GM18858 (cell line): ENCODE results near the gene FGFRL1.

ENCODE experiments used
- ATAC-seq: cut with Tn5 transposase; IDR thresholded peaks from one replicate; pipeline ENCODE4 v1.9.1; 2021; ENCODE audit not compliant: unreplicated experiment

The FGFRL1 gene, protein sequence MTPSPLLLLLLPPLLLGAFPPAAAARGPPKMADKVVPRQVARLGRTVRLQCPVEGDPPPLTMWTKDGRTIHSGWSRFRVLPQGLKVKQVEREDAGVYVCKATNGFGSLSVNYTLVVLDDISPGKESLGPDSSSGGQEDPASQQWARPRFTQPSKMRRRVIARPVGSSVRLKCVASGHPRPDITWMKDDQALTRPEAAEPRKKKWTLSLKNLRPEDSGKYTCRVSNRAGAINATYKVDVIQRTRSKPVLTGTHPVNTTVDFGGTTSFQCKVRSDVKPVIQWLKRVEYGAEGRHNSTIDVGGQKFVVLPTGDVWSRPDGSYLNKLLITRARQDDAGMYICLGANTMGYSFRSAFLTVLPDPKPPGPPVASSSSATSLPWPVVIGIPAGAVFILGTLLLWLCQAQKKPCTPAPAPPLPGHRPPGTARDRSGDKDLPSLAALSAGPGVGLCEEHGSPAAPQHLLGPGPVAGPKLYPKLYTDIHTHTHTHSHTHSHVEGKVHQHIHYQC

GRCh38 chr4:1011022-1011665, at the start of gene FGFRL1:
TSS of gene FGFRL1 (plus strand) at chr4:1011626. CDS start at chr4:1012486, 860 bp downstream.
- no peak for ATAC-seq

- no peak for ATAC-seq
Measured at GRCh38 chr4:962231-963208, 48.9 kb upstream of the FGFRL1 start.

DNA sequence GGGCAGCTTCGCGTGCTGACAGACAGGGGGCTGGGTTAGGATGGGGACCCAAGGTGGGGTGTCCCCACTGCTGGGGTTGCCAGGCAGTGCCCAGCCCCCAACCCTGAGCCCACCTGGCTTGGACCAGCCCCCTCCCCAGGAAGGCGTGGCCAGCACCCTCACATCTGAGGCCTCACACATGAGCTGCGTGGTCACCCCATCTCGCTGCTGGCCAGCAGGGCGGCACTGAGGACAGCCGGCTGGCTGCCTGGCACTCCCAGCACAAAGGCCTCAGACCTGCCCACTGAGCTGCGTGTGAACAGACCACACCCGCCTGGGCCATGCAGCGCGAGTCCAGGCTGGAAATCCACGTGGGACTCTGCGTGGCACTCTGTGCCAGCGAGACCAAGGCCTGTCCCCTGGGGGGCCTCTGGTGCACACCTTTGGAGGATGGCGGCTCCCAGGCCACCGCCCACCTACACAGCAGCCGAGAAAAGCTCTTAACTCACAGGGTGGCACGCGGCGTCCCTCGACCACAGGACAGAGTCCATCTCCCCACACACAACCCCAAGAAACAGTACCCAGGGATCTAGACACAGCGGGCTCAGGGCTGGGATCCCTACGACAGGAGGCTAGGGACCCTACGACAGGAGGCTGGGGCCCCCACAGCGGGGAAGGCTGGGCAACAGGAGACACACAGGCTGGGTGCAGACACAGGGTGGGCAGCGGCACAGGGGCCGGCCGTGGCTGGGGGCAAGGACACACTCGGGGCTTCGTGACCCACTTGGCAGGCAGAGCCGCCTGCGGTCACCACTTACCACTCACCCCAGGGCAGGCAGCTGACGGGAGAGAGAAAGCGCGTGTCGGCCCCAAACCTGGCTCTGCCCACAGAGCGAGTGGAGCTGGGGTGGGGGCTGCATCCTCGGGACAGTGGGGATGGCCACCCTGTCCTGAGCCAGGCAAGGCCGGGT, 47.9 kb upstream of the FGFRL1 start:
- no peak for ATAC-seq

GRCh38 chr4:964346-965025, 46.9 kb upstream of the FGFRL1 start:
- ATAC-seq = no peak

DNA sequence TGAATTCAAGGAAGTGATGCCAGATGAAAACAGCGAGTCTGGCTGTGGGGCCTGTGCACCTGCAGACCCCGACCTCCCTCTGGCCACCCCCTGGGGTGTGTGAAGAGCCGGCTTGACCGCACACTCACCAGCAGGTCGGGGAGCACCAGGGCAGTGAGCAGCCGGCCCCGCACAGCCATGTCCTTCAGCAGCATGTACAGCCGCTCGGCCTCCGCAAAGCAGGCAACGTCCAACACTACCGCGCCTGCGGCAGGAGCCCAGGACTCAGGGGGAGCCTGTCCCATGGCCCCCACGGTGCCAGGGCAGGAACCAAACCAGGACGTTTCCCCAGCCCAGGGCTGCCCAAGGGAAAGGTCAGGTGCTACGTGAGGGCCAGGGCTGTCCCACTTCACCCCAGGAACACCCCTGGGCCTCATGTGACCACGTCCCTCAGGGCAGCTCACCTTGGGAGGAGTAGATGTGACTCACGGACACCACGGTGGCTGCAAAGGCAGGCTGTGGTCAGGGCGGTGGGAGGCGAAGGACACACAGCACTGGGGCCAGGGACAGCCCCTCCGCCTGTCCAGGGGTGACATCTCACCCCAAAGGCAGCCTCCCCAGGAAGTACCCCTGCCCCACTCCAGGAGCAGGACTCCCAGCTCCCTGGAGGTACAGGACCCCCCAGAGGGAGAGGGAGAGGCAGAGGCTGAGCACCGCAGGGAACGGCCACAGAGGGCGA, 46.2 kb upstream of the FGFRL1 start:
- no peak for ATAC-seq

DNA sequence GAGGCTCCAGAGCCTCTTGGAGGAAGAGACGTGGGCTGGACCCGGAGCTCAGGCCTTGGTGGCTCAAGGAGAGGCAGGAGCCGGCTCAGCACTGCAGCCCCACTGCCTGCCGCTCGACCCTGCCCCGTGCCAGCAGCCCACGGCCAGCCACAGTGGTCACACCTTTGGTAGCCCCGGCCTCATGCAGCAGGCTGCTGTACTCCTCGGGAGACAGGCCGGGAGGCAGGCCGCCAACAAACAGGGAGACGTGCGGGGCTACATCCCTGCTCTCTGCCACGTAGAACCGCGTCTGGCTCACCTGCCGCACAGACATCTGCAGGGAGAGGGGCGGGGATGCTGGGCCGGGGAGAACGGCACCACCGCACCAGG, 45.7 kb upstream of the FGFRL1 start:
- no peak for ATAC-seq

DNA sequence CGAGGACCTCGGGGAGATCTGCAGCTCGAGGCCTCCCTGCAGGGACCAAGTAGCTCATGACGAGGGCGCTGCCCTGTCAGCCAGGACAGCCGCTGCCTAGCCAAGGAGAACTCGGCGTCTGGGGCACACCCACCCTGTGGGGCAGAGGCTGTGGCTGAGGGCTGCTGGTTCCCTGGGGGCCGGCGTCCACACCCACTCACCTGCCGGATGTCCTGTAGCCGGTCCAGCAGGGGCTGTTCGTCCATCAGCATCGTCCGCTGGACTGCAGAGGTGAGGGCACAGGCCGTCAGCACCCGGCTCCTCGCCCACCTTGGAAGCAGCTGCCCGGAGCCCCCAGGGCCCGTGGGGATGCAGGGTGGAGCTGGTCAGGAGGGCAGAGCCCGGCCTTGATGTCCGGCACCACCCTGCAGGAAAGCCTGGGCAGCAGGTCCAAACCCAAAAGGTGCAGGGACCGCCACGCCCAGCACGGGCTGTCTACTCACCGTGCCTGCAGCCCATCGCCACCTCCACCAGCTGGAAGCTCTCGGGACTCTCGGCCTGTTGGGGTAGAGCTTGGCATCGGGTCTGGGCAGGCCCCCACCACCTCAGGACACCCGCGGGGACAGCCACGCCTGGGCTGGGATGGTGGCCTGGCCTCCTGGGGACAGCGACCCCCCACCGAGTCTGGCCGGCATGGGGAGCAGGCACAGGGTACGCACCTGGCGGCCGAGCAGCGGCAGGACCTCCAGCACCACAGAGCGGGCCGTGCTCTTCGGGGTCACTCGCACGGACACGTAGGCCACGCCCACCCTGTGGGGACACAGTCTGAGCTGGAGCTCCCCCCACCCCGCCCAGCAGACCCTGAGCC, 44.9 kb upstream of the FGFRL1 start:
- ATAC-seq = no peak

DNA sequence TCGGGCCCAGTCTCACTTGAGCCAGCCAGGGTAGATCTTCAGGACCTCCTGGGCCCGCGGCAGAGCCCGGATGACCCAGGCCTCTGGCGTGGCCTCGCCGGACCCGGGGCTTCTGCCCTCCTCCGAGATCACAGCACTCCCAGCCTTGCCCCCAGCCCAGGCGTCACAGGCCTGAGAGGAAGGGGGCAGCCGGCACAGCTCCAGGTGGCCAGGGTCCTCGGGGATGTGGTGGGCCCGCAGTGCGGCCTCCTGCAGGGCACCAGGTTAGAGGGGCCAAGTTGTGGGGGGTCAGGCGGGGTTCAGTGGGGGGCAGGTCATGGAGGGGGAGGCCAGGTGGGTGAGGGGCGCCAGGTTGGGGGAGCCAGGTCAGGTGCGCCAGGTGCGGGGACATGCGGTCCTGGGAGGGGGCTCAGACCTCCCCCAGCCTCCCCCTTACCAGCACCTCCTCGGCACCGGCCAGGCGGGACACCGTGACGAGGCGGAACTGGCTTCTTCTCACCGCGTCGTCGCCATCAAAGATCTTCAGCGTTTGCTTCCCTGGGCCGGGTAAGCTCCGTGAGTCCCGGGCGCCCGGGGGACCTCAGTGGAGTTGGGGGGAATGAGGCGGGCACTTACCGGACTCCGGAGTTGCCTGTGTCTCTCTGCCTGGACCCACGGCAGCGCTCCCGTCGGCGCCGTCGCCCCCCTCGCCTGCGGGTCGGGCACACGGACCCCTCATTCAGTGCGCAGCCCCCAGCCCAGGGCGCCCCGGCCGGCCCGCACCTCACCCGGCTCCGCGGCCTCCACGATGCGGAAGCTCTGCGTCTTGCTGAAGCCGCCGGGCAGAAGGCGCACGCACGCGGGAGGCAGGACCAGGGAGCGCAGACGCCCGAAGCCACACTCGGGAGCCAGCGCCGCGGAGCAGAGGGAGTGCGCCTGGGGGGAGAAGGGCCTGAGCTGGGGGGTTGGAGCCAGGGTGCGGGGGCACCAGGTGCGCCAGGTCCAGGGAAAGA, 44.0 kb upstream of the FGFRL1 start:
- no peak for ATAC-seq

GRCh38 chr4:968221-968620, 43.2 kb upstream of the FGFRL1 start:
- ATAC-seq = no peak

- no peak for ATAC-seq
Measured at GRCh38 chr4:968621-969394, 42.6 kb upstream of the FGFRL1 start.

DNA sequence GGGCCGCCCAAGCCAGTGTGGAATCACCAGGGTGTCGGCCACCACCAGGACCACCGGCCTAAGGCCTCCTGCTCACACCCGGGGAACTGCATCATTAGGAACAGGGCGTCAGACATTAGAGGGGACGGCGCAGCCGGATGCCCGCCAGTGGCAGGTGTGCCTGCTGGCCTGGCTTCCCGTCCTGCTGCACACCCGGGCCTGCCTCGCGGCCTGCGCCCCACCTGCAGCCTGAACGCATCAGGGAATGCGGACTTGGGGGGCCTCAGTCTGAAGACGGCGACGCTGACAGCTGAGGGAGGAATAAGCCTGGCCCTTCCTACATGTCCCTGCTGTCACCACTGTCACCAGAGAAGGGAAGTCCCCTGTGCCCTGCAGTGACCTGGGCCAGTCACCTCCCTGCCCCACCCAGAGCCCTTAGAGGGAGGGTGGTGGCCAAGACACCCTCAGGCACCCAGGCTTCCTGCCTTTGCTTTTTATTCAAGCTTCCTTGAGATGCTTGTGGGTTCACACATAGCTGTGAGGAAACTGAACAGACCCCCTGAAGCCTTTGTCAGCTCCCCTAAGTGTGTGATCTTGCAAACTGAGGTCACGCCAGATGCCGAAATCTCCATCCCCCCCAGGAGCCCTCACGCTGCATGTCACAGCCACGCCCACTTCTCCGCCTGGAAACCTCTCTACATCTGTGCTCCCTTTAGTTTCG, 41.2 kb upstream of the FGFRL1 start:
- ATAC-seq = no peak

GRCh38 chr4:970854-971520, 40.4 kb upstream of the FGFRL1 start:
- ATAC-seq = no peak

DNA sequence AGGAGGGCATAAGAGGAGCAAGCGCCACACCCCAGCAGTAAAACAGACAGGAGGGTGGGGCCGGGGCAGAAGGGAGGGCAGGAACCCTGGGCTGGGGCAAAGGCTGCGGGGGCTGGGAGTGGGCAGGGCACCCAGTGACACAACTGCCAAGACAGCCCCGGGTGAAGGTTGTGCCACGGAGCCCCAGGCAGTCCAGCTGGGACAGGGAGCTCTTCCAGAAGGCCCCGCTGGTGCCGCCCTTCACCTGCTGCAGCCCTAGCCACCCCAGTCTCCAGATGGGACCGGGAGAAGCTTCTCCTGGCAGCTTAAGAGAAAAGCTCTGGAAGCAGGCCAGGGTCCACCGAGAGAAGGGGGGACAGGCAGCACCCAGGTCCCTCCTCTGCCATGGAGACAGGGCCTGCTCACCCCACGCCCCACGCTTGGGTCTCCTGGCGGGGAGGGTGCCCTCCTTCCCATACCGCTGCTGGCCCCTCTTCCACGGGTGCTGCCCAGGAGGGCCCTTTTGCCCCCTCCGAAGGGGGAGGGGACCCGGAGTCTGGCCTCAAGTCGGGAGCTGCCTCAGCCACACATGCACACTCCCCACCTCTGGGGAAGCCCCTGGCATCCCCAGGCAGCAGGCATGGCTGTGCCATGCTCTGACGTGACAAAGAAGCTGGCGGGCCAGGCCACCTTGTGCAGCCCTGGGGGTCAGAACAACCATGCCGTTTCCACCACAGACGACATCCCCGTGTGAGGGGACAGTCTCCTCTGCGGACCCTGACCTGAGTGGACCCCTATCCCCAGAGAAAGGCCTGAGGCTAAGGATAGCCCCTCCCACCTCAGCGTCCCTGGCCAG, 39.5 kb upstream of the FGFRL1 start:
- no peak for ATAC-seq
